LNCAP (cell line): Measurements from ENCODE around the gene CARS1.

Source experiments
- TF ChIP-seq, protein P1 (sequence below): fragments of 450-650 bp; IDR thresholded peaks from 2 replicates; pipeline ENCODE4 v1.5.1; 2017; ENCODE audit warnings: mild to moderate bottlenecking

The CARS1 gene

DNA sequence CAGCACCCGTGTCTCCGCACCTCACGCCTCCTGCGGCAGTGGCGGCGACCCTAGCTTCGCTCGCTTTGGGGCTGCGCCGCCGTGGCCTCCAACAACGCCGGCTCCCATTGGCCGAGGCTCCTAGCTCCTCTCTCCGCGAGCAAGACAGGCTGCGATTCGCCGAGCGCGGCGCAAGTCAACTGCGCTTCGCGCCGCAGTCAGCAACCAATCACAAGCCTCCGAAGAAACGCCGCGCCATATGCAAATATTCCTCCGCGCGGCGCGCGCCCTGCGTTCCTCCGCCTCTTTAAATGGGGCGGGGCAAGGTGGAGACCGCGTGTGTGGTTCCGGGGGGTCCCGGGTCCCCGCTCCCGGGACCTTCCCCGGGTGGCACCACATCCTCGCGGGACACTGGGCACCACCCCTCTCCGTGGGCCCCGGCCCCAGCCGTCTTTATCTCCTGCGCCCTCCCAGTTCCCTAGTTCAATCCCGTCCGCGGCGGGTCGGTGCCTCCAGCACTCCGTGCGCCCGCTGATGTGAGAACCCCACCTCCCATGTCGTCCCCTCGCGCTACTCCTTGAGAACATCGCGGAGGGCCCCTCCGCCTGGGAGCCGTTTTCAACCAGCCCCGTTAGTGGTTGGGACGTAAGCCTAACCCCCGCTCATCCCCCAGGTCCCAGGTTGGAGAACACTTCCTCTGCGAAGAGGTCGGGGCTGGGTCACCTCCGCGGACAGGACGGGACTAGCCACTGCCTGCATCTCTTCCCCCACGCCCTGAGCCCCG is 64.8 kb downstream of the CARS1 start, which contains the start of gene NAP1L4:
Gene NAP1L4 (minus strand): TSS at position 96 of the 763 bp plus-strand sequence. CDS start 13,109 bp downstream, outside the sequence.
- TF ChIP-seq, protein P1, sequence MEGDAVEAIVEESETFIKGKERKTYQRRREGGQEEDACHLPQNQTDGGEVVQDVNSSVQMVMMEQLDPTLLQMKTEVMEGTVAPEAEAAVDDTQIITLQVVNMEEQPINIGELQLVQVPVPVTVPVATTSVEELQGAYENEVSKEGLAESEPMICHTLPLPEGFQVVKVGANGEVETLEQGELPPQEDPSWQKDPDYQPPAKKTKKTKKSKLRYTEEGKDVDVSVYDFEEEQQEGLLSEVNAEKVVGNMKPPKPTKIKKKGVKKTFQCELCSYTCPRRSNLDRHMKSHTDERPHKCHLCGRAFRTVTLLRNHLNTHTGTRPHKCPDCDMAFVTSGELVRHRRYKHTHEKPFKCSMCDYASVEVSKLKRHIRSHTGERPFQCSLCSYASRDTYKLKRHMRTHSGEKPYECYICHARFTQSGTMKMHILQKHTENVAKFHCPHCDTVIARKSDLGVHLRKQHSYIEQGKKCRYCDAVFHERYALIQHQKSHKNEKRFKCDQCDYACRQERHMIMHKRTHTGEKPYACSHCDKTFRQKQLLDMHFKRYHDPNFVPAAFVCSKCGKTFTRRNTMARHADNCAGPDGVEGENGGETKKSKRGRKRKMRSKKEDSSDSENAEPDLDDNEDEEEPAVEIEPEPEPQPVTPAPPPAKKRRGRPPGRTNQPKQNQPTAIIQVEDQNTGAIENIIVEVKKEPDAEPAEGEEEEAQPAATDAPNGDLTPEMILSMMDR: no peak

DNA sequence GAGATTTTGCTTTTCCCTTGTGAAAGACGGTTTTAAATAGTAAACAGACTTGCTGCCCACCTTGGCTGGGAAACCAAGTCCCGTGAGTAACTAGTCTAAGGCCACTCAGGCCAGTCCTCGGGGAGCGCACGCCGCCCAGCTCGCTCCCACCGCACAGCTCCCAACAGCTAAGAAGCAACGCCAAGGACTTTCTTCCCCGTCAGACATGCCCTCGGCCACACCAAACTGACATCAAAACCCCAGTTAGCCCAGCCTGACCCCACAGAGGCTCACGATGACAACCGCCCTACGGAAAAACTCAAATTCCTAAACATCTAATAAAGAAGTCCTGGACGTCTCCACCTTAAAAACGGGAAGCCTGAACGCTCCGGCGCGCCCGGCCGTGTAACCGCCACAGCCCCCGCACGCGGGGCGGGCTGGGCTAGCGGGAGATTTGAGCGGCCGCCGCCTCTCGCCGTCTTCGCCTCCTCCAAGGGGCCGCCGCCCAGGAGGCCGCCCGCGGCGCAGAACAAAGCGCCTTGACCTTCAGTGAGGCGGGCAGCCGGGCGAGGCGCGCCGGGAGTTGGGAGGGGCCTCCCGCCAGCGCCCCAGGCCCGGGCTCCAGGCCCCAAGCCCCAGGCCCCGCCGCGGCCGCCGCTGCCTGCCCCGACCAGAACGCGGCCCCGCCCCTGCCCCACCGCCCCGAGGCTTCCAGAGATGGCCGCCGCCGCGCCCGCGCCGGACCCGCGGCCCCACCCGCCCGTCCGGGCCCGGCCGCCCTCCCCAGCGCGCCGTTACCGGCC is 65.6 kb downstream of the CARS1 start:
- TF ChIP-seq, protein P1: no peak

DNA sequence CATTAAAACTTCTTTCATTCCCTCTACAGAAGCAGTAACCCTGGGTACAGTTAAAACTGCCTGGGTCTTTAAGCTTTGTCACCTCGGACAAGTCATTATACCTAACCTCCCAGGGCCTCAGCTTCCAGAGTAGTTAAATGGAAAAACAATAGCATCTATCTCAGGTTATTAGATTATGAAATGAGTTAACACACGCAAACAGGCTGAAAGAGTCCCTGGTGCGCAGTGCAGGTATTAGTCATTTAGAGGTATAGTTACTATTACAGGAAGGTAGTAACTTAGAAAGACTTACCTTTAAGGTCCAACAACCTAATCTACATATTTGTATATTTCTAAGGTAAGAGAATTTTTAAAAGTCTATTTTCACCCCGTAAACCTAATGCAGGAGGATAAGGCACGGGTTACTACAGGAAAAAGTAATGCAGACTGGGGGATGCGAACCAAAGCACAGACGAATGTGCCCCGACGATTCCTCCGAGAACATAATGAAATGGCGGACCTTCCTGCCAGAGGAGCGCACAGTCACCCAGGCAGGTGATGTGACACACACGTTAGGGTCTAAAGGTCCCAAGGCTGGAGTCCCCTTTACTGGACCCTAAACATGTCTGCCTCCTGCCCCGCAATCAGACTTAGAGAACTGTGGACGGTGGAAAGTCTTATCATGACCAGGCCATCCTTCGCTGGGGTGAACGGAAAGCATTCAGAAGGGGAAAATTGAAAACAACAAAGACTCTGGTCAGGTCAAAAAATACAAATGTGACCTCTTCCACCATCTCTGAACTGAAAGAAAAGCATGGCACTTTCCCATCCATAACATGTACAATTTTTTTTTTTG is 66.4 kb downstream of the CARS1 start:
- TF ChIP-seq, protein P1: no peak

DNA sequence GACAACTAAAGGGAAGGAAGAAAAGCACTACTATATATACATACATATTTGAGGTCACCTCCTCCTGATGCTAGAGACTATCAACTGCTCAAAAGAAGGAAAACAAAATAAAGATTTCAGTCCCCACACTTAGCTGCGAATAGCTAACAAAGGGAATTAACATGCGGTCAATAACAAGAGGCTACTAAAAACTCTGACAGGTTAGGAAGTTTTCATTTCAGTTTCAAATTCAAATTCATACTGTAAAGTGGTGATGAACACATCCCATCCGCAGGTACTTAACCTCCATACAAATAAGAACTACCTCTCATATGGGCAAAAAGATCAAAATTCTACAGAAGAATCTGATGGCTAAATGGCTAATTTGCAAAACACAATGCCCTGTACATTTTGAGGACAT is 67.7 kb downstream of the CARS1 start:
- TF ChIP-seq, protein P1: no peak

DNA sequence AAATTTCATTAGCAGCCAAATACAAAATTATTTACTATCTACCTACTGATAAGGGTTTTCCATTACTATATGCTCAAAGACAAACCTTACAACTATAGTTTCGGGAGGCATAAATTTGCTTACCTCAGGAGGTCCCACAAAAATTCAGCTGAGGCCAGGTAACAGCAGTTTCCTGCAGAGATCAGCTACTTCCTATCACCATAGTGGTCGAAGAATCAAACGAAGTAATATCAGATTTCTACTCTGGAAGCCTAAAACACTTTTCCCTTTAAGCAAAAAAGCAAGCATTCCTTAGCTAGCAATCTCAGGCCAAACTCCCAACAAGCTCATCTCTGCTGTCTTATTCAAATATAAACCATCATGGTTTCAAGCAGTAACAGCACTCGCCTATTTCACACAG is 68.2 kb downstream of the CARS1 start:
- TF ChIP-seq, protein P1: no peak

DNA sequence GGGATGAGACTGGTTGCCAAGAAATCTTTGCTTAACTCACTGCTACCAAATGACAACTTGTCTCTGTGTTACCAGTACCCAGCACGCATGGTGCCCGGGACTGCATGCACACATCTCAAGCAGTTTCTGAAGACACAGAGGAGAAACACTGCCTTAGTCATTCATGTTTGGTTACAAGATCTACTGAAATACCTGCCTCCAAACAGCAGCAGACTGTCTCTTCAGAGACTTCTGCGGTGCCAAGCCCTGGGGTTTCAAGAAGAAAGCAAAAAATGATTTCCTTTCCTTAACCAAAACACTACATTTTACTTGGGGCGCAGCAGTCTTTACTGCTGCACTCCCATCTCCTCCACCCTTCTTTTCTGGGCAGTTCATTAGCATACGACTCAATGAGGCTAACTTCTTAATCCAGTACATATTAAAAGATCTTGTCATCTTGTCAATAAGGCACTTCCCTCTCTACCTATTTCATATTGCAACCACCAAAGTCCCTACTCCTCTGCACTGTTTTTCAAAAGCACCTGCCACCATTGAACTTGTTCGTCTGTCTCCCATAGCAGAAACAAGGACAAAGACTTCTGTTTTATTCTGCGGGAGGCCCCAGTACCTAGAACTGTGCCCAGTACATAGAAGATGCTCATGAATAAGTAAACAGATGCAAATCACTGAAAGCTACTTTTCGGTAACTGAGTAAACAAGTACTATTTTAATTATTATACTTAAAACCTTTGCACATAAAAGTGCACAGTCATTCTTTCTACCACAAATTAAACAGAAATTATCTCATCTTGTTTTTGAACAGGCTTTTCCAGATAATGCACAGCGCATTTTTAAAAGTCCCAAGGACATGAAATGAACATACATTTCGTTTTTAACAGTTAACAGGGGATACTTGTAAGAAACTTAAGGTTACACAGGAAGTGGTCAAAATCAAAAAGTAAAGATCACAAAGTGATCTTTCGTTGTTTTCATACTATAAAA is 69.1 kb downstream of the CARS1 start:
- TF ChIP-seq, protein P1: no peak
